HG03097 (cell line): ENCODE measurements around the gene HORMAD2.
"Not testable (repeated sequence)": the region's sequence is repeated elsewhere in the genome, so short reads cannot be mapped to it uniquely, and the experiment has no call there.

ENCODE experiments used
- ATAC-seq: cut with Tn5 transposase; IDR thresholded peaks from one replicate; pipeline ENCODE4 v1.9.1; 2021; ENCODE audit not compliant: unreplicated experiment, low FRiP score

The HORMAD2 gene

DNA sequence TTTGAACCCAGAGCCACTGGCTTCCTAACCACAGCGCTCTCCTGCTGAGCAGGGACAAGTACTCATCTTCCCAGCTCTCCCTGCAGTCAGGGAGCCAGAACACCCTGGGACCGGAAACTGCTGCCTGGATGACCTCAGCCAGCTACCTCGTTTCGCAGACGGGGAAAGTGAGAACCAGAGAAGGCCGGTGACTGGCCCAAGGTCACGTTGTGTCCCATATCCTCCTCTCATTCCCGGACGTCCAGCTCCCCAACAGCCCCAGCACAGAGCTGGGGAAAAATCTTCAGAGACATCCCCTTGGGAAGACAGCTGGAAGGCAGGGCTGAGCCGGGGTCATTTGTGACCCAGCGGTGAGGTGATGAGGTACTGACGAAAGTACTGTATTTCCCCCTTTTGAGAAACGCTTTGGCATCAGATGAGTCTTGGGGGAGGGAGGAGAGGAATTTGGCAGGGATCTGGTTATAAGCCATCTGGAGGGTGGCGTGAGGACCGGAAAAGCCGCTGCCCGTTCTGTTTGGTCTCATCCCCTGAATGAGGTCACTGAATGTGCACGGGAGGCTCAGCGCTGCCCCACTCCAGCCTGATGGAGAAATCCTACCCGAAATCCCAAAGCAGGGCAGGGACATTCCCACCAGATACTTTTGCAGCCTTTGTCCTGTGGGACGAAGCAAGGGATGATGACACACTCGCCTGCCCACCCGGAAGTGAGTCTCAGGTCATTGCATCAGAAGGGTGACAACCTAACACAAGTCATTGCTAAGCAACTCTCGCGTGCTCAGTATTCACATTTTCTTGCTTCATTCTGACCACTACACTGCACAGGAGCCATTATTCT is 125.2 kb downstream of the HORMAD2 start:
- ATAC-seq = no peak

DNA sequence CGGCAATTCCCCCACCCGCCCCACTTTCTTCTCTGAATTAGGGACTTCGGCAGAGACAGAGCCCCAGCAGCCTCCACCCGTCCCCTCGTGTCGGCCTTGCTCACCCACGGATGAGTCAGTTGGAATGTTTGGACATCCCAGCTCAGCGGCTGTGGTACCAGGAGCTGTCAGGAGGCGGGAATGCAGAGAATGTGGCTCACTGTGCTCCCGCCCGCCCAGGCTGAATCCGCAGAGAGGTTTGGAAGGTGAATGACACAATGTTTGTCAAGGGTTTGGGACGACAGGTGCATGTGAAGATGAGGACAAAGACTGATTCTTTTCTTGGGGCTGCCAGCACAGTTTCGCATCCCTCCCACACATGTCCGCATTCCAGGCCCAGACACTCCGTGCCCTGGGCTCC is 126.7 kb downstream of the HORMAD2 start:
- ATAC-seq = no peak

DNA sequence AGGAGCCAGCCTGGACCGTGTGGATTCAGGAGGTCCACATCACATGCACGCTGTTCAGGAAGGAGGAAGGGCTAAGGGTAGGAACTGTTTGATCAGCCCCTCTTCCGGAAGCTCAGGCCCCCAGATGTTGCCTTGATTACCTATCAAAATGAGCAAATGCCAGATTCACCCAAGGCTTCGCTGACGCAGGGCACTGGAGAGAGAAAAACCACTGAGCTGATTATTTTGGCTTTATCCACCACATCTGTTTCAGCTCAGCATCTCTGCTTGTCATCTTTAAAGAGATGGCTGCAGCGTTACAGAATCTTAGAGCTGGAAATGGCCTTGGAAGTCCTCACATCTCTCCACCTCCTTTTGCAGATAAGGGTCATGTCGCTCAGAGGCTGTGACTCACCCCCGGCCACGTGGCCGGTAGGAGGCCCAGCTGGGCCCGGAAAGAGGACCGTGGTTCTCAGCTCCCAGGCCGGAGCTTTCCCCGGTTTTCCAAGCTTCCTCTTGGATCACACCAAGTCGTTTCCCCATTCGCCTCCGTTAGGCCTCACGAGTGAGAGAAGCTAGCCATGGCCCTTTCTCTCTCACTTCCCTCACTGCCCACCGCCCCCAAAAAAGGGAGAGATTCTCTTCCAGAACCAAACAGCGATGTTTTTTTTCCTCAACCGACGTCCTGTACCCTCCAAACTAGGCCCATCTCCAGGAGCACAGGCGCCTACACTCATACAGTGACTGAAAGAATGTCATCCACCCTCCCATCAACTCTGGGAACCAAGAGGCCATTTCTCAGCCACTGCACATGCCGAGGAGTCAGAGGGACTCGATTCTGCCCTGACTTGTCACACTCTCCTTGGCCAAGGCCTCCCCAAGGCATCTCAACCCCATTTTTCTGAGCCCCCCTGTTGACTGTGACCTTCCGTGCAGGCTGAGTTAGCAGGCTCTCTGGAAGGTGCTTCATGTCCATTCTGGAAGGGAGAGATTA is 128.7 kb downstream of the HORMAD2 start:
- no peak for ATAC-seq

DNA sequence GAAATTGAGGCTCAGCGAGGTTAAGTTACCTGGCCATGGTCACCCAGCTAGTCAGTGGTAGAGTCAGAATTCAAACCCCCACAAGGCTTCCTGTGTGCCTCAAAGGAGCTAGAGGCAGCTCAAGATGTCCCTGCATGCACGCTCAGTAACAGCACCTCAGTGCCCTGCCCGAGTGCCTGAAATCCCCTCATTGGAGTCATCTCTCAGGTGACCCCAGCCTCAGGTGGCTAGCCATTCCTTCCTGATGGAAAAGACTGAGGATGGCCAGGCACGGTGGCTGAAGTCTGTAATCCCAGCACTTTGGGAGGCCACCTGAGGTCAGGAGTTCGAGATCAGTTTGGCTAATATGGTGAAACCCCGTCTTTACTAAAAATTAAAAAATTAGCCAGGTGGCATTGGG is 129.4 kb downstream of the HORMAD2 start:
- no peak for ATAC-seq

DNA sequence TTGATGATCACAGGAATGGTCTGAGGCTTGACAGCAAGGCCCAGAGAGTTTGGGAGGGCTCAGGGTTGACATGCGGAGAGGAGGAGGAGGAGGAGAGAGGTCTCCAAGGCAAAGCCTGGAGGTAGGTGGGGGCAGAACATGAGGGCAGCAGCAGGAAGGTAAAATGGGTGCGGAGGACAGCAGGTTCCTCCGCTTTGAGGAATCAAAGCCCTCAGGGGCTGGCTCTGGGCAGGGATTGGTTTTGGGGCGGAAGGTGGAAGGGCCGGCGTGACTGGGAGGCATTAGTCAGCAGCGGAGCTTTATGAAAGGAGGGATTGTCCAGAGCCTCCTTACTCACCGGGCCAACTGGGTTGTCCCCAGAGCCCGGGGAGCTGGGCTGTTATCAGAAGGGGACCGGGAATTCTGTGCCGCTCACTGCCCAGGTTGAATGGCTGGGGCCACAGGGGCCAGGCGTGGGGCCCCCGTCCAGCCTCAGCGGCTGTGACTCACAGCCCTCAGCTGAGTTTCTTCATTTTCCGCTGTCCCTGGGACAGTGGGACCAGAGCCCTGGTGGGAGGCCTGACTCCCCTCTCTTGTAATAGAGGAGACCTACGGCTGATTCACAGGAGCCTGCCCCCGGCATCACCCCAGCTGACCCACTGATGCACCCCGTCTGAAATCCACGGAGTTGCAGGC is 130.1 kb downstream of the HORMAD2 start:
- no peak for ATAC-seq

DNA sequence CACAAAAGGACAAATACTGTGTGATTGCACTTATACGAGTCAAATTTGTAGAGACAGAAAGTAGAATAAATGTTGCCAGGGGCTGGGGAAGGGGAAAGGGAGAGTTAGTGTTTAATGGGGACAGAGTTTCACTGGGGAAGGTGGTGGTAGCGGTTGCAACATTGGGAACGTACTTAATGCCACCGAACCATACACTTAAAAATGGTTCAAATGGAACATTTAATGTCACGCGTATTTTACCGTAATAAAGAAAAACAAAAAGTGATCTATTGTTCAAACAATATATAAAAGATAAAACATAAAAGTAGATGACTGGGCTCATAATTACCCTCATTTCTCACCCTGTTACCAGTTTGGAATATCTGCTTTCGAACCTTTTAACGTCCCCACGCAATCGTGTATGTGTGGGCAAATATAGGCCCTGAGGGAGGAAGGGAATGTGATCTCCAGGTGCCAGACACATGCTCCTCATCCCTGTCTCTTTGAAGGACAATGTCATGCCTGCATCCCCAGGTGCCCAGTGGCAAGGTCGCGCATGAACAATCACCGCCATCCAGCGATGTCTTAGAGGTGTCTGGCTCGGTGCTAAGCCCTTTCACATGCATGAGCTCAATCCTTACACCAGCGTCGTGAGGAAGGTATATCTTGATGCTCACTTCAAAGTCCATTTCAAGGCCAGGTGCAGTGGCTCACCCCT is 131.0 kb downstream of the HORMAD2 start:
- no peak for ATAC-seq

DNA sequence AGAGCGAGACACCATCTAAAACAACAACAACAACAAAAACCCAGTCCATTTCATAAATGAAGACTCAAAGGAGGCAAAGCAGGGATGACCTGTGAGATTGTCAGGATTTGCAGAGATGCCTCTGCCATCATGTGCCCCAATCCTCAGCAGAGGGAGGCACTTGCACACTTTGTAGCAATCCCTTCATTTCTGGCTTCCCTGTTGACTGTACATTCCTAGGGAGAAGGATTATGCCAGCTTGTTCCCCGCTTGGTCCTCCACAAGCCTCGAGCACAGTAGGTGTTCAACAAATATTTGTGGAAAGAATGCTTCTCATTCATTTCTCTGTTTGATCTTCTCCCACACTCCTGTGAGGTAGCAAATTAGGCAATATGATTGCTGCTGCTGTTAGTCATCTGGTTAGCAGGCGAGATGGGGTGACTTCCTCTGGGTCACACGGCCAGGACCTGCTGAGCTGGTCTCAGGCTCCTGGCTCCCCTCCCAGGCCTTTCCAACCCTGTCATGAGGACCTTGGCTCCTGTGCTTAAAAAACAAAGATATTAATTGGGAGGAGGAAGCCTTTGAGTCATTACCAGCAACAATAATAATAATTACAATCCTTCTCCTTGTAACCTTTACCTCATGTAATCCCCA is 132.2 kb downstream of the HORMAD2 start:
- no peak for ATAC-seq

DNA sequence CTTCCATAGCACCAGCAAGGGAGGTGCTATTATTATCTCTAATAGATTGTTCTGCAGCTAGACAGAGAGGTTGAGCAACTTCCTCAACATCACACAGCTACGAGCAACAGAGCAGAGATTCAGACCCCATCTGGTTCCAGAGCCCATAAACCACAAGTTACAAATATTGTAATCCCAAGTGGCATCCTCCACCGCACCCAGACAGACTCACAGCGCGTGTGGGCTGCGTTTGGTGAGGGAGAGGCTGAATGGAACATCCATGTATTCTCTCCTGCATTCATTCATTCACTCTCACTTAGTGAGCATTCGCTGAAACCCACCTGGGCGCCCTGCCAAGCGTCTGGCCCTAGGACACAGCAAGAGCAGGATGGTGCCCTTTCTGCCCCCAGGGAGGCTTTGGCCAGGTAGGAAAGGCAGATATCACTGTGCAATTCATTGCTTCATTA is 132.8 kb downstream of the HORMAD2 start:
- ATAC-seq = no peak

DNA sequence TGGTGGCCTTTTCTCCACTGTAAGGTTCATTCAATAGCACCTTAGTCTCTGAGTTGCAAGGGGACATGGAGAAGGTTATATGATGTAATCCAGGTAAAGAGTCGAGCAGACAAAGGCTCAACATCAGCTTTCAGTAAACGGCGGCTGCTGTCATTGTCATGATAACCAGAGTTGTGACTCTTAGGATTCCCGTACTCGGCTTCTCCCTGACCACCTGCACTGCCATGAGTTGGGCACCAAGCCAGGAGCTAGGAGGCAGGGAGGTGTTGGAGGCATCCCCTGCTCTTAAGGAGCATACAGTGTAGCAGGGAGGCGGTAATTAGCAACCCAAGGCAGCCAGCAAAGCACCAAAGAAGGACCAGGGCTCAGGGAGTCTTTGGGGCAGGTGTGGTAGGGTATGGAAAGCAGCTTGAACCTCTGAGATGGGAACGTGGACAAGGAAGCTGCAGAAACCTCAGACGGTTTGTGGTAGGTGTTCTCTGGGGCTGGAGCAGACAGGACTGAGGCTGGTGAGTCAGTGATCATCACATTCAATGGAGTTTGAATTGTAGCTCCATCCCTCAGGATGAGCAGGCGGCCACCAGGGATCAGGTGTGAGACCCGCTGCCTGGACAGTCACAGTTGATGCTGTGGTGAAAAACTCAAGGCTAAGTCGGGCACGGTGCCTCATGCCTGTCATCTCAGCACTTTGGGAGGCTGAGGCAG is 134.6 kb downstream of the HORMAD2 start:
- no peak for ATAC-seq

DNA sequence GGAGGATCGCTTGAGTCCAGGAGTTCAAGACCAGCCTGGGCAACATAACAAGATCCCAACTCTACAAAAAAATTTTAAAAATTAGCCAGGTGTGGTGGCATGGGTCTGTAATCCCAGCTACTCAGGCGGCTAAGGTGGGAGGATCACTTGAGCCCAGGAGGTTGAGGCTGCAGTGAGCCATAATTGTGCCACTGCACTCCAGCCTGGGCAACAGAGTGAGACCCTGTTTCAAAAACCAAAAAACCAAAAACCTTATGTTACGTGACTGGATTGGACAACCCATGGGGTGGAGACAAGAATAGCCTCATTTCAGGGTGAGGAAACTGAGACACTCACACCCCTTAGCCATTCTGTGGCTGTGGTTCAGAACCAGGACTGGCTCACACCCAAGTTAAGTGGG is 136.0 kb downstream of the HORMAD2 start:
- ATAC-seq = not testable (repeated sequence)

DNA sequence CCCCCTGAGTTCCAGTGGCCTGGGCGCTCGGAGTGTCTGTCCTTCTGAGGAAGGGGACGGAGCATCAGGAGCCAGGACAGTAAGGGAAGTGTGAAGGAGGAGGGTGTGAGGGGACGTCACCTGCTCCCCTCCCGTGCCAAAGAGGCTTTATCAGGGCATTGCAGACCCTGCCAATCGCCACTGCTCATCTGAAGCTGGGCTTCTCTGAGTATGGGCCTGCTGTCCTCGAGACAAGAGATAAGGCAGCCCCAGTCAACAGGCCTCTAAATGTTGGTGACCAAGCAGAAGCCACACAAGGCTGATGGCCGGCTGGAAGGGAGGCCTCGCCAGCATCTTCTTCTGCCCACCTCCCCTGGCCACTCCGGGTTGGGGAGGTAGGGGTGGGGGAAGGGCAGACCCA is 136.4 kb downstream of the HORMAD2 start:
- ATAC-seq = no peak

DNA sequence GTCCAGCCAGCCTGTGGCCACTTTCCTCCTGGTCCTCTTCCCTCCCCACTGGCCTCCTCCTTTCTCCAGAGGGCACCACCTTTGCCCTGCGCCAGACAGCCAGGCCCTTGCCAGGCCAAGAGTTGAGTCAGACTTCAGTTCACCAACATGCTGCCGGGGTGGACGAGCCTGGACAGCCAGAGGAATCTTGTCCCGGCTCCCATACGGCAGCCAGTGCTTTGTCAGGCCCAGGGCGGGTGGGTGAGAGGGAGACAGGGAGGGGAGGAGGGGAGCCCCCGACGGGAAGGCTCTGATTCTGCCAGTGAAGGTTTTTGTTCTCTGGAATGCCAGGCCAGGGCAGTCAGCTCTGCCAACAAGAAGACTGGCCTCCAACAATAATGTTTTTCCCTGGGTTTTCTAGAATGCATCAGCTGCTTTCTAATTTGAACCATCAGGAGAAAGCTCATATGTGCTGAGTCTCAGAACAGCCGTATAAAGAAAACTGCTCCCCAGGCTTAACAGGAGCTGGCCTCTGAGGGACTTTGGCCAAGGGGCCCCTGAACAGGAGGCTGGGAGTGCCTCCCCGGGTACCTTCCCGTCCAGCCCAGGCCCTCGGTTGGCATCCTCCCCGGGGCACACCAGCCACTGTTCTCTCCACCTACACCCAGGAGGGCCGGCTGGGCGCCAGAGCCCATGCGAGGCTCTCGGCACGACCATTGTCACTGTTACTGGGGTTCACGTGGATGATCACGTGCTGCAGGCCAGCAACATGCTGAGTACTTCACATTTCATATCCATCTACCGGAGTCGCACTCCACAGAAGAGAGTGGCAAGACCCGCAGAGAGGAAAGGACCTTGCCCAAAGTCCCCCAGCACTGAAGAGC is 137.7 kb downstream of the HORMAD2 start:
- ATAC-seq = no peak

DNA sequence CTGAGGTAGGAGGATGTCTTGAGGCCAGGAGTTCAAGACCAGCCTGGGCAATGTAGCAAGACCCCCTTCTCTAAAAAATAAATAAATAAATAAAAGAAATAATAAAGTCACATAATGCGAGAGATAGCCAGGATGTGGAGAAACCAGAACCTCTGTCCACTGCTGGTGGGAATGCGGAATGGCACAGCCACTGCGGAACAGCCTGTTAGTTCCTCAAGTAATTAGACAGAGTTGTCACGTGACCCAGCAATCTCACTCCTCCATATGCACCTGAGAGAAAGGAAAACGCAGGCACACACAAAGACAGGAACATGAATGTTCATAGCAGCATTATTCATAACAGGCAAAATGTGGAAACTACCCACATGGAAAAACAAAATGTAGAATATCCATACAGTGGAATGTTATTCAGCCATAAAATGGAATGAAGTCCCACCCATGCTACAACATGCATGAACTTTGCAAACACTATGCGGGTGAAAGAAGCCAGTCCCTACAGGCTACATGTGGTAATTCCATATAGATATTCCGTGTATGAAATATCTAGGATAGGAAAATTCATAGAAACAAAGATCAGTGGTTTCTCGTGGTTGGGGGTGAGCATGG is 138.9 kb downstream of the HORMAD2 start:
- no peak for ATAC-seq

DNA sequence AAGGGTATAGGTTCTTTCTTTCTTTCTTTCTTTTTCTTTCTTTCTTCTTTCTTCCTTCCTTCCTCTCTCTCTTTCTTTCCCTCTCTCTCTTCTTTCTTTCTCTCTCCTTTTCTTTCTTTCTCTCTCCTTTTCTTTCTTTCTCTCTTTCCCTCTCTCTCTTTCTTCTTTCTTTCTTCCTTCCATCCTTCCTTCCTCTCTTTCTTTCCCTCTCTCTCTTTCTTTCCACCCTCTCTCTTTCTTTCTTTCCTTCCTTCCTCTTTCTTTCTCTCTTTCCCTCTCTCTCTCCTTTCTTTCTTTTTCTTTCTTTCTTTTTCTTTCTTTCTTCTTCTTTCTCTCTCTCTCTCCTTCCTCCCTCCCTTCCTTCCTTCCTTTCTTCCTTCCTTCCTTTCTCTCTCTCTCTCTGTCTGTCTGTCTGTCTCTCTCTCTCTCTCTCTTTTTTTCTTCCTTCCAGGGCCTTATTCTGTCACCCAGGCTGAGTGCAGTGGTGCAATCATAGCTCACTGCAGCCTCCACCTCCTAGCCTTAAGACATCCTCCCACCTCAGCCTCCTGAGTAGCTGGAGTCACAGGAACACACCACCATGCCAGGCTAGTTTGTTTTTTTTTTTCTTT is 139.5 kb downstream of the HORMAD2 start:
- no peak for ATAC-seq

DNA sequence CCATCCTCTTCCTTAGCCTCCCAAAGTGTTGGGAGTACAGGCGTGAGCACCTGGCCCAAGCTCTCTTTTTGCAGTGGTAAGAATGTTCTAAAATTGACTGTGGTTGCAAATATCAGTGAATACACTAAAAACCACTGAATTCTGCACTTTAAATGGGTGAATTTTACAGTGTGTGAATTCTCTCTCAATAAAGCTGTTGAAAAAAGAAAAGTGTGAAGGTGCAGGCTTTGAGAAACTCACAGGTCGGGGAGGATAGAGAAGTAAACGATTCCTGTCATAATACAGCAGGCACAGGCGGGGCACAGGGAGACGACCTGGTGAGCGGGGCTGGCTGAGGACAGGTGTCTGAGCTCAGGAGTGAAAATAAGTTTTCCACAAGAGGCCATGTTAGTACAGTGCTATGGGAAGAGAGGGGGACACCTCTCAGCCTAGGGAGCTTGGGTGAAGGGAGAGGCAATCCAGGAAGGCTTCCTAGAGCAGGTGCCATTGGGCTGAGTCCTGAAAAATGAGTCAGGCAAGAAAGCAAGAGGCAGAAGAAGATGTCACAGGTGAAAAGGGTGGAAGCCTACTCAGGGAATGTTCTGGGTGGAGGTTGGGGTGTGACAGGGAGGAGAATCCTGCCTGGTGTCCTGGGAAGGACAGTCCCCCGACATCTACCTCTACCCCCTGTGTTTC is 140.2 kb downstream of the HORMAD2 start:
- no peak for ATAC-seq

DNA sequence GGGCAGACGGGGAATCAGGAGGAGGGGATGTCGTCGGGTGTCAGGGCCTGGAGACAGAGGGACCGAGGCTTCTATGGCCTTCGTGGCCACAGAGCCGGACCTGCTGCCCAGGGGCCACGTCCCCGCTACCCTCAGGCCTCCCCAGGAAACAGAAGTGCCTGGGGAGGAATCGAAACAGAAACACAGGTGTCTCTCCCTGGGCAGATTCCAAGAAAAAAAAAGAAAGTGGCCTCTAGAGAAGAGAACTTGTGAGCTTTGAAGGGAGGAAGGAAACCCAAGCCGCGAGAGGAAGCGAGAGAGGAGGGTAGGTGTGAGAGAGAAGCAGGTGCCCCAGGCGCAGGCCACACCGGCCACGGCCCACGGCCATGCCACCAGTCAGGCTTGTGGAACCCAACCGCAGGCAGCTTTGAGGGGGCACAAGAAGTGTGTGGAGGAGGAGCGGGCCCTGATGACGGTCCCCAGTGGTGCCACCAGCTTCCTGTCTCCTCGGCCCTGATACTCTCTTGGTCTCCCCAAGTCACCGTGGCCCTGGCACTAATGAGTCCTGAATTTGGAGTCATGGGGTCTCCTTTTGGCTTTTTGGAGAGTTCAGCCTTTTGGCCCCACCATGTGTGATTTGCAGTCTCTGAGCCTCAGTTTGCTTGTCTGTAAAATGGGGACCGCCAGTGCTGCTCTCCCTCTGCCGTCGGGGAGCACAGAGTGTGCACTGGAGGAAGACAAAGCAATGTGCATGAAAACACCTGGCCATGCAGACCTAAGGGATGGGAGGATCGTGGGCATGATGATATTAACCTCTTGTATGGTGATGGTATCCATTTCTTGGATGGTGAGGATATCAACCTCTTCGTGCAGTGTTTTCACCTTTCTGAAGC is 141.1 kb downstream of the HORMAD2 start:
- ATAC-seq = no peak
